B cell (primary cell): ENCODE measurements around the gene RBM19. TPM values are rescaled to one million over a fixed set of nuclear protein-coding genes. Genes with fewer than 3 reads are reported as not detected.
"Not testable (repeated sequence)": the region's sequence is repeated elsewhere in the genome, so short reads cannot be mapped to it uniquely, and the experiment has no call there.

Source experiments
- ATAC-seq: fragments of 200-7000 bp; cut with Tn5 transposase; one replicate; pipeline ENCODE4 v1.10.0; 2021; ENCODE audit warnings: low read depth, mild to moderate bottlenecking, moderate number of reproducible peaks, moderate library complexity
- CTCF ChIA-PET: fragments of 350-600 bp; sonication (Branson Sonifier 250); formaldehyde crosslinking; loops from one replicate; lab custom pipeline; 2021; ENCODE audit warnings: antibody characterized with exemption, inconsistent platforms; lab: Charles Lee
- POLR2A ChIA-PET: fragments of 350-600 bp; sonication (Branson Sonifier 250); formaldehyde crosslinking; loops from one replicate; lab custom pipeline; 2021; ENCODE audit warnings: antibody characterized with exemption; lab: Charles Lee
- DNase-seq: peaks from one replicate; pipeline ENCODE4 v3.0.0; 2013
- H2AFZ ChIP-seq: 2 replicates; pipeline ENCODE4 v1.6.1; 2012; ENCODE audit warnings: mild to moderate bottlenecking, low read depth, low read length; ENCODE audit not compliant: insufficient read depth, poor library complexity, severe bottlenecking
- H3K27ac ChIP-seq, 2 donors: 1 replicate in 1 of 2; 2 replicates in 1 of 2; pipeline ENCODE4 v1.5.1; 2012 to 2013; ENCODE audit warnings: low read length in 2 of 2, mild to moderate bottlenecking in 2 of 2, moderate library complexity in 1 of 2
- H3K27me3 ChIP-seq, 4 experiments: fragments of 200-600 bp in 1 of 4; sonication (generic) in 1 of 4; replicated peaks in 1 of 4; 1 replicate in 2 of 4; 2 replicates in 2 of 4; pipeline versions ENCODE4 v1.6.1 to v1.7.0; 2013 to 2016; ENCODE audit warnings: low read length in 3 of 4, mild to moderate bottlenecking in 2 of 4, mixed read lengths in 1 of 4, moderate library complexity in 1 of 4; ENCODE audit not compliant: insufficient read depth in 4 of 4, control insufficient read depth in 3 of 4; ENCODE audit errors: control extremely low read depth in 1 of 4
- H3K36me3 ChIP-seq, 2 experiments: replicated peaks in 1 of 2; 1 replicate in 1 of 2; 2 replicates in 1 of 2; pipeline versions ENCODE4 v1.6.1 to v1.7.1; 2013; ENCODE audit warnings: low read length in 1 of 2; ENCODE audit not compliant: insufficient read depth in 2 of 2, control insufficient read depth in 1 of 2; ENCODE audit errors: control extremely low read depth in 1 of 2, extremely low read depth in 1 of 2
- H3K4me1 ChIP-seq, 2 donors: fragments of 200-600 bp in 1 of 2; sonication (generic) in 1 of 2; 1 replicate in 1 of 2; 2 replicates in 1 of 2; pipeline versions ENCODE4 v1.5.1 to v1.6.1; 2013 to 2017; ENCODE audit warnings: low read length in 2 of 2; ENCODE audit not compliant: control insufficient read depth in 2 of 2, insufficient read depth in 2 of 2
- H3K4me2 ChIP-seq: replicated peaks from 2 replicates; pipeline ENCODE3; 2012; ENCODE audit warnings: mild to moderate bottlenecking, low read depth, low read length; ENCODE audit not compliant: poor library complexity, severe bottlenecking
- H3K4me3 ChIP-seq, 5 experiments: fragments of 200-600 bp in 1 of 5; sonication (generic) in 1 of 5; 1 replicate in 3 of 5; 2 replicates in 2 of 5; pipeline versions ENCODE4 v1.5.1 to v1.7.0; 2011 to 2016; ENCODE audit warnings: low read length in 4 of 5, mild to moderate bottlenecking in 4 of 5, low read depth in 2 of 5, control low read depth in 1 of 5, moderate library complexity in 1 of 5; ENCODE audit not compliant: insufficient read depth in 1 of 5; ENCODE audit errors: control extremely low read depth in 1 of 5, extremely low read depth in 1 of 5
- H3K79me2 ChIP-seq: fragments of 200-600 bp; sonication (generic); one replicate; pipeline ENCODE4 v1.6.0; 2016; ENCODE audit warnings: low read length; ENCODE audit not compliant: control insufficient read depth, insufficient read depth
- H3K9ac ChIP-seq: fragments of 200-600 bp; sonication (generic); 2 replicates; pipeline ENCODE4 v1.6.1; 2017; ENCODE audit warnings: mild to moderate bottlenecking, low read length, moderate library complexity
- H3K9me3 ChIP-seq, 3 donors: one replicate each; pipeline versions ENCODE4 v1.6.1 to v1.7.1; 2013; ENCODE audit warnings: low read length in 2 of 3; ENCODE audit not compliant: control insufficient read depth in 2 of 3, insufficient read depth in 1 of 3; ENCODE audit errors: control extremely low read depth in 1 of 3
- H4K20me1 ChIP-seq: 2 replicates; pipeline ENCODE4 v1.6.0; 2012; ENCODE audit warnings: mild to moderate bottlenecking, low read length; ENCODE audit not compliant: insufficient read depth, control insufficient read depth, poor library complexity, severe bottlenecking
- H3K27ac Mint-ChIP-seq: one replicate; pipeline ENCODE4 v1.8.0; 2021; ENCODE audit warnings: mixed read lengths
- H3K27me3 Mint-ChIP-seq: one replicate; pipeline ENCODE4 v1.8.0; 2021; ENCODE audit warnings: mixed read lengths
- H3K4me1 Mint-ChIP-seq: one replicate; pipeline ENCODE4 v1.8.0; 2021; ENCODE audit warnings: mixed read lengths
- H3K4me3 Mint-ChIP-seq: one replicate; pipeline ENCODE4 v1.8.0; 2021; ENCODE audit warnings: mixed read lengths
- H3K9me3 Mint-ChIP-seq: one replicate; pipeline ENCODE4 v1.8.0; 2022; ENCODE audit warnings: mixed read lengths; ENCODE audit not compliant: insufficient read depth
- CTCF ChIP-seq: fragments of 200-600 bp; IDR thresholded peaks from one replicate; pipeline ENCODE4 v1.8.0; 2022; ENCODE audit warnings: antibody characterized with exemption, mild to moderate bottlenecking
- EZH2 ChIP-seq: IDR thresholded peaks from 2 replicates; pipeline ENCODE4 v1.6.1; 2012; ENCODE audit warnings: borderline replicate concordance, low read depth, mild to moderate bottlenecking, moderate library complexity, low read length; ENCODE audit not compliant: insufficient read depth, poor library complexity, severe bottlenecking
- WGBS: methylation state at CpG from one replicate; pipeline ENCODE4 v1.1.5; 2013; ENCODE audit warnings: missing lambda C conversion rate; ENCODE audit not compliant: insufficient coverage; 5-methylcytosine and 5-hydroxymethylcytosine counted together
- intact Hi-C: fragments of 100-400 bp; cut with micrococcal nuclease; formaldehyde crosslinking; loops from one replicate; pipeline ENCODE4 v1.10.0; 2022
- polyA plus RNA-seq: library from polyadenylated mRNA; depleted of rRNA; stranded (reverse); fragments of >200 nt; gene quantifications from 2 replicates; pipeline ENCODE4 v1.2.3, GENCODE V29; 2012
- total RNA-seq, 2 donors: library from RNA; stranded (reverse); fragments of 120-200 nt in 1 of 2; gene quantifications; 1 replicate in 1 of 2; 2 replicates in 1 of 2; pipeline versions ENCODE4 v1.2.3 to v1.2.4, GENCODE V29; 2013 to 2022

RBM19 gene
- total and polyA plus RNA-seq, 2 donors (not counting 1 experiment from before 2014, with no cell fraction given): 43.1 to 90.0 TPM

GRCh38 chr12:113812411-113813228 is 153.5 kb downstream of the RBM19 start:
- Histone ChIP-seq H3K4me3 (no peak overlapping the region), H3K9me3 (peaks cover 0 to 16% (median 0%) of the 10 kb centered on the region in 3 donors), H3K4me2 (no peak overlapping the region), H4K20me1 (no peaks in the 10 kb centered on the region), H3K4me1 (no peaks in the 10 kb centered on the region), H3K79me2 (no peaks in the 10 kb centered on the region), H3K9ac (no peak overlapping the region), H3K36me3 (no peaks in the 10 kb centered on the region), H3K27ac (no peak overlapping the region), H3K27me3 (no peaks in the 10 kb centered on the region), H2AFZ (no peak overlapping the region)
- Mint-ChIP-seq H3K4me3 (no peak overlapping the region), H3K9me3 (no peaks in the 10 kb centered on the region), H3K27me3 (no peaks in the 10 kb centered on the region), H3K4me1 (no peaks in the 10 kb centered on the region), H3K27ac (no peak overlapping the region)
- ATAC-seq: no peak
- intact Hi-C loops: no loop called here
- DNase-seq: no peak
- TF ChIP-seq CTCF: no peak
- no peak for TF ChIP-seq EZH2
- ChIA-PET POLR2A (no interaction called here), CTCF (no interaction called here)
- WGBS: 92% methylated on average over 16 of the region's 16 CpGs

- H3K9me3 Mint-ChIP-seq, H3K27me3 Mint-ChIP-seq, H3K9ac ChIP-seq, H3K4me1 Mint-ChIP-seq, H2AFZ ChIP-seq, H3K79me2 ChIP-seq, intact Hi-C loops, H3K4me1 ChIP-seq, H3K4me3 Mint-ChIP-seq, H3K36me3 ChIP-seq, CTCF ChIA-PET, H3K4me3 ChIP-seq, H3K4me2 ChIP-seq, H3K27me3 ChIP-seq, H4K20me1 ChIP-seq, ATAC-seq, POLR2A ChIA-PET, DNase-seq, H3K27ac ChIP-seq, H3K27ac Mint-ChIP-seq: not testable (repeated sequence)
- 91% methylated on average over 15 of the region's 17 CpGs for WGBS
- peaks cover 0 to 16% (median 0%) of the 10 kb centered on the region in 3 donors for H3K9me3 ChIP-seq
These were observed 156.5 kb downstream of the RBM19 start for GRCh38 chr12:113809462-113810220.
